GM19438 (cell line): ENCODE measurements around the gene CEACAM8.
"Not testable (repeated sequence)": the region's sequence is repeated elsewhere in the genome, so short reads cannot be mapped to it uniquely, and the experiment has no call there.

Source experiments
- ATAC-seq: cut with Tn5 transposase; IDR thresholded peaks from one replicate; pipeline ENCODE4 v1.9.1; 2021; ENCODE audit warnings: low read depth; ENCODE audit not compliant: unreplicated experiment

Gene CEACAM8

DNA sequence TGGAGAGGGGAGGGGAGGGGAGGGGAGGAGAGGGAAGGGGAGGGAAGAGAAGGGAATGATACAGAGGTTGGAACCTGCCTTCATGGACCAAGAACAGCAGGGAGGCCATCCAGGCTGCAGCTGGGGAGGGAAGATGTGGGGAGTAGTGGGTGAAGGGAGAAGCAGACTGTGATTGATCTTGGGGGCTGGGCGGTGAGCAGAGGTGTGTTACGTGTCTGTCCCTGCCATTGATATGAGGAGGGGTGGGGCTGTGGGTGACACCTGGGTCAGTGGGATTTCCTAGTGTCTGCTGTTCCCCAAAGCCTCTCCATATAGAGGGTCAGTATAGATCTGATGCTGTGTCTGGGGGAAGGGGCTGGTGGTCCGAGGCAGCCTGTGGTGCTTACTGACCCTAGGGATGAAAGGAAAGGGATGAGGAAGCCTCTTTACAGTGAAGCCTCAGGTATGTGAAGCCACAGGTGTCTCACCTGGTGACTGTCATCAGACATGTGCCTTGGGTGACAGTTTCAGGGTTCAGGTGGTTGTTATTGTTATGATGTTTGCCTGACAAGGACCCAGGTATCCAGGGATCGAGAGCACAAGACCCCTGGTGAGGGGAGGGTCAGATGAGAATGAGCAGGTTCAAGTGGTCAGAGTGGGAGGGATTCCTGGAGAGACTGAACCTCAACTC is 47.8 kb downstream of the CEACAM8 start:
- ATAC-seq, result no peak

DNA sequence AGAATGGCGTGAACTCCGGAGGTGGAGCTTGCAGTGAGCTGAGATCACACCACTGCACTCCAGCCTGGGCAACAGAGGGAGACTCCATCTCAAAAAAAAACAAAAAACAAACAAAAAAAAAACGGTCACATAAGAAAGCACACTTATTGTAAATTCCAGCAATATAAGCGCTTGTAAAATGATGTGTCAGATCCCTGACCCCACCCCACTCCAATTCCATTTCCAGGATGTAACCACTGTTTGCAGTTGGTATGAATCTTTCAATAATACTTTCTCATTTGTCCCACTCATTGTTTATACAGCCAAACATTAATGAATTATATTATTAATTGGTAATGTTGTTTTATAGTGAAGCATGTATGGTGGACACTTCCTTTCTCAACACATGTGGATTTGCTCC is 50.6 kb downstream of the CEACAM8 start:
- ATAC-seq, result no peak

- no peak for ATAC-seq
Measured at GRCh38 chr19:42542791-42543190, 51.9 kb downstream of the CEACAM8 start.

GRCh38 chr19:42540071-42540553 is 54.6 kb downstream of the CEACAM8 start:
- ATAC-seq, result no peak

- ATAC-seq, result no peak
Measured at GRCh38 chr19:42538841-42539709, 55.6 kb downstream of the CEACAM8 start.

- ATAC-seq, result not testable (repeated sequence)
Measured at GRCh38 chr19:42535276-42535675, 59.4 kb downstream of the CEACAM8 start.

- no peak for ATAC-seq
Measured at GRCh38 chr19:42534391-42534790, 60.3 kb downstream of the CEACAM8 start.

DNA sequence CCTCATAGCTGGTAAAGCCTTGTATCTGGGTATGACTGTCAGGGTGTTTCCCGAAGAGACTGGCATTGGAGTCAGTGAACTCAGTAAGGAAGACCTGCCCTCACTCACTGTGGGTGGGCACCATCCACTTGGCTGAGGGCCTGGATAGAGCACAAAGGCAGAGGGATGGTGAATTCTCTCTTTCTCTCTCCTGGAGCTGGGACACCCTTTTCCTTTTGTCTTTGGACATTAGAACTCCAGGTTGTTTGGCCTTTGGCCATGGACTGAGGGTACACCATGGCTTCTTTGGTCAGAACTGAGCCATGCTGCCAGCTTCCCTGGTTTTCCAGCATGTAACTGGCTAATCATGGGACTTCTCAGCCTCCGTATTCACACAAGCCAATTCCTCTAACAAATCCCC is 61.8 kb downstream of the CEACAM8 start:
- no peak for ATAC-seq

- no peak for ATAC-seq
Measured at GRCh38 chr19:42531313-42531712, 63.4 kb downstream of the CEACAM8 start.
